NCI-H2196 treated with DMSO at 0.1 percent for 48 hours (cell line): ENCODE data around the gene MYO1E.
A peak's percentile ranks its signal among the peaks of the same experiment; 100 is the strongest.
"Not testable (repeated sequence)": the region's sequence is repeated elsewhere in the genome, so short reads cannot be mapped to it uniquely, and the experiment has no call there.

Experiments
- DNase-seq: peaks from one replicate; lab custom pipeline; 2025; ENCODE audit not compliant: unreplicated experiment; lab: John Stamatoyannopoulos, UW

MYO1E gene

GRCh38 chr15:59174151-59174834 is 198.4 kb downstream of the MYO1E start:
- DNase-seq = no peak

GRCh38 chr15:59173194-59173593 is 199.5 kb downstream of the MYO1E start:
- DNase-seq = no peak

- no peak for DNase-seq
Observed at GRCh38 chr15:59172289-59172901, 200.3 kb downstream of the MYO1E start.

- DNase-seq = no peak
Observed at GRCh38 chr15:59171067-59171397, 201.6 kb downstream of the MYO1E start.

GRCh38 chr15:59170295-59171066 is 202.2 kb downstream of the MYO1E start:
- DNase-seq = peak; percentile 14

GRCh38 chr15:59169251-59169708 is 203.4 kb downstream of the MYO1E start:
- DNase-seq = no peak

- no peak for DNase-seq
Observed at GRCh38 chr15:59168536-59168935, 204.1 kb downstream of the MYO1E start.

- DNase-seq = no peak
Observed at GRCh38 chr15:59166601-59167265, 205.9 kb downstream of the MYO1E start.

- no peak for DNase-seq
Observed at GRCh38 chr15:59166166-59166565, 206.5 kb downstream of the MYO1E start.

- no peak for DNase-seq
Observed at GRCh38 chr15:59165726-59166125, 206.9 kb downstream of the MYO1E start.

- DNase-seq = not testable (repeated sequence)
Observed at GRCh38 chr15:59162080-59162479, 210.6 kb downstream of the MYO1E start.

GRCh38 chr15:59160880-59161593 is 211.6 kb downstream of the MYO1E start:
- no peak for DNase-seq

GRCh38 chr15:59159210-59159609 is 213.5 kb downstream of the MYO1E start:
- DNase-seq = no peak

GRCh38 chr15:59158701-59159034 is 214.0 kb downstream of the MYO1E start:
- DNase-seq = peak; percentile 18

GRCh38 chr15:59157840-59158700 is 214.6 kb downstream of the MYO1E start:
- DNase-seq = no peak

GRCh38 chr15:59157396-59157795 is 215.3 kb downstream of the MYO1E start:
- DNase-seq = no peak

GRCh38 chr15:59155431-59155830 is 217.2 kb downstream of the MYO1E start:
- no peak for DNase-seq

GRCh38 chr15:59154243-59154642 is 218.4 kb downstream of the MYO1E start:
- no peak for DNase-seq

- no peak for DNase-seq
Observed at GRCh38 chr15:59153466-59153865, 219.2 kb downstream of the MYO1E start.
